Measurements from ENCODE around the gene HNRNPAB.

HNRNPAB gene

DNA sequence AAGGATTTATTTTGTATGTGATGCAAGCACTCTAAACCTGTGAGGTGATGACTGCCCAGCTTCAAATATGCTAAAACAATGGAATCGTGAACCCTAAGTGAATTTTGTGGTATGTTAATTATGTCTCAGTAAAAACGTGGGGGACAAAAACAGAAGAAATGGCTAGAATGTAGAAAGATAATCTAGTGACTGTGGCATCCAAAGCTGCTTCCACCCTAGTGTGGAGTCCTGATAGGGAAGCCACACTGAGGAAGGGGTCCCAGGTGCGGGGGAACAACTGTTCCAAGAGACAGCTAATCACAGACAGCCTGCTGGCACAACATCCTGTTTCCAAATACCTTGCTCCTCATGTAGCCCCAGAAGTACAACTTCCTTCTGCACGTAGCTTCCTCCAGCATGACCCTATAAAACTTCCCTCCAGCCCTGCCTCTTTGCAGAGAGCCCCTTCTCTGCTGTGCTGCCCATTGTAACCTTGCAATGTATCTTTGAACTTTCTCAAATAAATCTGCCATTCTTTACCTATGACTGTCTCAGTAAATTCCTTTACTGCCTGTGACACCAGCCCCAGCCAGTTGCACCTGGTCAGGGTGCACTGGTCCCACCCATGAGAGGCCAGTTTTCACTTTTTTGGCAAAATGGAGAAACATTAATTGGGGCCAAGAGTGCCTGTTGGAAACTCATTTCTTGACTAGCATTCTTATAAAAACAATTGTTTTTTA is 22.0 kb upstream of the HNRNPAB start:
- DNase-seq (ENCODE audit: low read depth, low spot score) = no peak
- TF ChIP-seq CTCF (IDR thresholded peaks at IDR 0.05; ENCODE audit: insufficient read depth, low read length, missing control alignments) = no peak
- POLR2A ChIA-PET = no interaction called here
- CTCF ChIA-PET = interaction anchor here (0.7 kb wide), 1 partner anchor 20 kb away, joined by 3 read pairs; no protein-coding TSS in a partner anchor
- no peak overlapping the region for H3K4me3 ChIP-seq (ENCODE audit: low read depth, low read length)

DNA sequence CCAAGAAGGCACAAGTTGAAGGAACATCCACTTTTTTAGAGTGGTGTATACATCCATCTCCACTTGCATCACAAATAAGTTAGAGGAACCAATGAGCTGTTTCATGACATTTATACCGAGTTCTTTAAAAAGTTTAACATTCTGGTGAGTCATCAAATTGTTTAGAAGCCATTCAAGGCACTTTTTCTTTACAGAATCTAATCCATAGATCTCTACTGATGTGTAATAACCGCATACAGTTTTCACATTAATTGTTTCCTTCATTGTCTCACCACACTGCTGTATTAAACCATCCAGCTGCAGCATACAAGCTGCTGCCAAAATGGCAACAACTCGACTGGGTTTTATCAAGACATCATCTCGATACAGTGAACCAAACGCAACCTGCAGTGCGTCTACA is 17.9 kb upstream of the HNRNPAB start:
- H3K4me3 ChIP-seq (ENCODE audit: low read depth, low read length) = no peak overlapping the region
- DNase-seq (ENCODE audit: low read depth, low spot score) = no peak
- TF ChIP-seq CTCF (IDR thresholded peaks at IDR 0.05; ENCODE audit: insufficient read depth, low read length, missing control alignments) = no peak
- ChIA-PET POLR2A (interaction anchor here (0.6 kb wide), 1 partner anchor 18 kb away, joined by 3 read pairs; the partner anchor contains the start of gene HNRNPAB), CTCF (no interaction called here)

GRCh38 chr5:178187014-178187413 is 17.3 kb upstream of the HNRNPAB start, which contains the start of gene GMCL2:
Gene GMCL2, minus strand, starts transcription at chr5:178187371. Its CDS starts 72 bp downstream, at chr5:178187299.
- no peak within 1 kb of the TSS for H3K4me3 ChIP-seq (ENCODE audit: low read depth, low read length)
- no peak for TF ChIP-seq CTCF (IDR thresholded peaks at IDR 0.05; ENCODE audit: insufficient read depth, low read length, missing control alignments)
- POLR2A ChIA-PET = no interaction called here
- DNase-seq (ENCODE audit: low read depth, low spot score) = no peak
- CTCF ChIA-PET = no interaction called here

- no peak overlapping the region for H3K4me3 ChIP-seq (ENCODE audit: low read depth, low read length)
- POLR2A ChIA-PET = interaction anchor here (0.8 kb wide), 1 partner anchor 15 kb away, joined by 3 read pairs; the partner anchor contains the start of gene HNRNPAB
- CTCF ChIA-PET = no interaction called here
- no peak for TF ChIP-seq CTCF (IDR thresholded peaks at IDR 0.05; ENCODE audit: insufficient read depth, low read length, missing control alignments)
- no peak for DNase-seq (ENCODE audit: low read depth, low spot score)
These were observed 14.9 kb upstream of the HNRNPAB start for GRCh38 chr5:178189433-178189832.

DNA sequence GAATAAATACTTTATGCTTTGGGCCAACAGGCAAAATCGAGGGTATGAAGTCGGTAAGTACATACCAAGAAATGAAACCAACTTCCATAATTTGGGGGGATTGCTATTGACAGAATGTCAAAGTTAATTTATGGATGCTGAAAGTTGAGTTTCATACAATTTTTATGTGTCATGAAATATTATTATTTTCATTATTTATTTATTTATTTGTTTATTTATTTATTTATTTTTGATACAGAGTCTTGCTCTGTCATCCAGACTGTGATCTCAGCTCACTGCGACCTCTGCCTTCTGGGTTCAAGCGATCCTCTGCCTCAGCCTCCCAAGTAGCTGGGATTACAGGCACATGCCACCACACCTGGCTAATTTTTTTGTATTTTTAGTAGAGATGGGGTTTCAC is 12.7 kb upstream of the HNRNPAB start:
- ChIA-PET POLR2A (no interaction called here), CTCF (no interaction called here)
- TF ChIP-seq CTCF (IDR thresholded peaks at IDR 0.05; ENCODE audit: insufficient read depth, low read length, missing control alignments) = no peak
- DNase-seq (ENCODE audit: low read depth, low spot score) = no peak
- no peak overlapping the region for H3K4me3 ChIP-seq (ENCODE audit: low read depth, low read length)

DNA sequence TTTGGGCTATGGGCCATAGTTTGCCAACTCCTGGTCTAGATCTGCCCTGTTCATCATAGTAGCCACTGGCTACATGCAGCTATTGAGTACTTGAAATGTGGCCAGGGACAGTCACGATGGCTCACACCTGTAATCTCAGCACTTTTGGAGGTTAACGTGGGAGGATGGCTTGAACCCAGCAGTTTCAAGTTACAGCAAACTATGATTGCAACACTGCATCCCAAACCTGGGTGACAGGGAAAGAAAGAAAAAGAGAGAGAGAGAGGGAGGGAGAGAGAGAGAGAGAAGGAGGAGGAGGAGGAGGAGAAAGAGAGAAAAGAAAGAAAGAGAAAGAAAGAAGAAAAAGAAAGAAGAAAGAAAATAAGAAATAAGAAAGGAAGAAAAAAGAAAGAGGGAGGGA is 12.1 kb upstream of the HNRNPAB start:
- TF ChIP-seq CTCF (IDR thresholded peaks at IDR 0.05; ENCODE audit: insufficient read depth, low read length, missing control alignments) = no peak
- CTCF ChIA-PET = no interaction called here

More for the DNA sequence above, 12.1 kb upstream of the HNRNPAB start:
- POLR2A ChIA-PET = no interaction called here
- no peak for DNase-seq (ENCODE audit: low read depth, low spot score)
- H3K4me3 ChIP-seq (ENCODE audit: low read depth, low read length) = no peak overlapping the region

Measured in AG04449 (cell line).